Tibial nerve (tissue), 3 donors: ENCODE data around the gene KIRREL2.

Experiments
- CTCF ChIP-seq, 5 experiments: fragments of 200-600 bp in 3 of 5; fragments of 450-650 bp in 2 of 5; sonication (generic) in 3 of 5; IDR thresholded peaks; one replicate each; pipeline ENCODE4 v1.5.1; 2016 to 2019; ENCODE audit warnings: antibody characterized with exemption in 5 of 5, mild to moderate bottlenecking in 3 of 5, moderate library complexity in 2 of 5
- POLR2A ChIP-seq, 2 donors: fragments of 450-650 bp; IDR thresholded peaks; one replicate each; pipeline ENCODE4 v1.6.1; 2017; ENCODE audit warnings: antibody characterized with exemption in 2 of 2, mild to moderate bottlenecking in 2 of 2, moderate library complexity in 2 of 2

- TF ChIP-seq CTCF (IDR thresholded peaks at IDR 0.05) (no peak), POLR2A (IDR thresholded peaks at IDR 0.05) (no peak)
These were observed 37.6 kb downstream of the KIRREL2 start for GRCh38 chr19:35894342-35894741.
